RPMI7951 (cell line): Measurements from ENCODE around the gene MRTFA. TPM values are rescaled to one million over a fixed set of nuclear protein-coding genes. Genes with fewer than 3 reads are reported as not detected.
A peak's percentile ranks its signal among the peaks of the same experiment; 100 is the strongest.
"Not testable (repeated sequence)": the region's sequence is repeated elsewhere in the genome, so short reads cannot be mapped to it uniquely, and the experiment has no call there.

Experiments used
- DNase-seq: peaks from one replicate; pipeline ENCODE4 v3.0.0-alpha.2; 2012; ENCODE audit warnings: low read depth
- total RNA-seq: library from RNA; depleted of rRNA; stranded (reverse); fragments of >200 nt; shearing (Covaris generic); gene quantifications from 2 replicates; pipeline ENCODE4 v1.2.3, GENCODE V29; 2014

The MRTFA gene
- total RNA-seq, 1 experiment from 2014 or later: 14.9 TPM

DNA sequence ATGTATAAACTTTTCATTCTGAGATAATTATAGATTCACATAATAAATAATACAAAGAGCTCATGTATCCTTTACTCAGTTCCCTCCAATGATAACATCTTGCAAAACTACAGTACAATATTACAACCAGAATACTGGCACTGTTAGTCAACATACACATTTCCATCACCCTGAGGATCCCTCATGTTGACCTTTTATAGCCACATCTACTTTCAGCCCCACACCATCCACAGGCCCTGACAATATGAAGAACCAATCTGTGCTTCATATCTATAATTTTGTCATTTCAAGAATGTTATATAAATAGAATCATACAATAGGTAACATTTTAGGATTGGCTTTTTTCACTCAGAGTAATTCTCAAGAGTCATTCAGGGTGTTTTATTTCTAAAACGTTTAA, 115.5 kb downstream of the MRTFA start:
- no peak for DNase-seq

DNA sequence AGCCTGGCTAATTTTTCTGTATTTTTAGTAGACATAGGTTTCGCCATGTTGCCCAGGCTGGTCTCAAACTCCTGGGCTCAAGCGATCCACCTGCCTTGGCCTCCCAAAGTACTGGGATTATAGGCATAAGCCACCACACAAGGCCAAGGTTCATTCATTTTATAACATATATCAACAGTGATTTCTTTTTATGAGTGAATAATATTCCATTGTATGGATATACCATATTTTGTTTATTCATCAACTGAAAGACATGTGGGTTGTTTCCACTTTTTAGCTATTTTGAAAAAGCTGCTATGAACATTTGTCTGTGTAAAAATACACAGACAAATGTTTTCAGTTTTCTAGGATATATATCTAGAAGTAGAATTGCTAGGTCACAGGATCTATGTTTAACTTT, 116.0 kb downstream of the MRTFA start:
- DNase-seq: no peak

- no peak for DNase-seq
Observed at GRCh38 chr22:40519948-40520331, 116.6 kb downstream of the MRTFA start.

GRCh38 chr22:40519284-40519947, 117.1 kb downstream of the MRTFA start:
- DNase-seq: no peak

DNA sequence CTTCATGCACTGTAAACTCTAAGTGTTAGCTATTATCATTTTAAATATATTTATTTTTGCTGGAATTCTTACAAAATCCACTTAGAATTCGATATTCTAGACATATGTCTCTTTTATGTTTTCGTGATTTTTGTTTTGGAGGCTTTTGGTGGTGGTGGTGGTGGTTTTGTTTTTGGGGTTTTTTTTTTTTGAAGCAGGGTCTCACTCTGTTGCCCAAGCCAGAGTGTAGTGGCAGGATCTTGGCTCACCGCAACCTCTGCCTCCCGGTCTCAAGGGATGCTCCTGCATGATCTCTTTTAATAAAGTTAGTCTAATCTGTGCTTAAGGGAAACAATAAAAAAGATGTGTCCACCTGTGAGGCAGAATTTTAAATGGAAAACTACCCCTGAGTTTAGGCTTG, 117.7 kb downstream of the MRTFA start:
- no peak for DNase-seq

DNA sequence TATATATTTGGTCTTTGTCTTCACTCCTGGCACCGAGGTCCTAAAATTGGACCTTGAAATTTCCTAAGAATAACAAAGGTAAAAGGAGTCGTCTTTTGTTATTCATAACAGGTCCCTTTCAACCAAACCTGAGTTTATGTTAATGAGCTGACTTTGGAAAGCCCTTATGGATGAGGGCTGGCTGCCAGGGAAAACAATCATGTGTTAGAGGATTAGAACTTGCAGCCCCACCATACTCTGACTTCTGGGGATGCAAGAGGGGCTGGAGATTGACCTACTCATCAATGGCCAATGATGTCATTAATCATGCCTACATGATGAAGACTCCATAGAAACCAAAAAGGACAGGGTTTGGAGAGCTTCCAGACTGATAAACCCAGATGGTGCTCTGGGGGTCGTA, 118.9 kb downstream of the MRTFA start:
- no peak for DNase-seq

- DNase-seq: no peak
Observed at GRCh38 chr22:40516416-40516815, 120.1 kb downstream of the MRTFA start.

DNA sequence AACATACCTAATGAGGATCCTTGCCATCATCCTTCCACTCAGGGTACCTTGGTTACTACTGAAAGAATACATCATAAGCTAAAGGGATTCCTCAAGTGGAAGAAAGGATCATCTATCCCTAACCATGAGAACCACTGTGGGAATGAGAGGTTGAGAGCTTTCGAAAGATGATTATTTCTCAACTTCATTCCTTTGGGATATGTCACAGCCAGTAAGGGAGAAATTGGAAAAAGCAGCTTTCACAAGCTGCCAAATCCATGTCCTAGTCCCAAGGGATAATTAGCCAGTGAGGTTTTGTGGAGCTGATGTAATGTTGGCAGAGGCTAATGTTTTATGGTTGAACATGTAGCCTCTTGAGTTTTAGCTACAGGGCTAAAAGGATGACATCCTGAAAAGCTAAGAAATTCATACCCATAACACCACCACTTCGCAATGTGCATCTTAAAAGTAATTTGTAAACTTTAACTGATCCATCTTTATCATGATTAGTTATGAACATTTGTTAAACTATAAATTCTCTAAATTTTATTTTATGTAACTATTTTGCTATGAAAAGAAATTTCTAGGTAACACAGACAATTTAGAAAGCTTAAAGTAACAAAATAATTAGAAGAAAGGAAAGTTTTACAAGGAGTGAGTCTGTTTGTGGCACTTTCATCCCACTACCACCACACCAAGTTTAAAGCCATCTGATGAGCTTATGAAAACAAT, 123.9 kb downstream of the MRTFA start:
- peak; percentile 98 for DNase-seq

GRCh38 chr22:40511604-40512003, 124.9 kb downstream of the MRTFA start:
- no peak for DNase-seq

DNA sequence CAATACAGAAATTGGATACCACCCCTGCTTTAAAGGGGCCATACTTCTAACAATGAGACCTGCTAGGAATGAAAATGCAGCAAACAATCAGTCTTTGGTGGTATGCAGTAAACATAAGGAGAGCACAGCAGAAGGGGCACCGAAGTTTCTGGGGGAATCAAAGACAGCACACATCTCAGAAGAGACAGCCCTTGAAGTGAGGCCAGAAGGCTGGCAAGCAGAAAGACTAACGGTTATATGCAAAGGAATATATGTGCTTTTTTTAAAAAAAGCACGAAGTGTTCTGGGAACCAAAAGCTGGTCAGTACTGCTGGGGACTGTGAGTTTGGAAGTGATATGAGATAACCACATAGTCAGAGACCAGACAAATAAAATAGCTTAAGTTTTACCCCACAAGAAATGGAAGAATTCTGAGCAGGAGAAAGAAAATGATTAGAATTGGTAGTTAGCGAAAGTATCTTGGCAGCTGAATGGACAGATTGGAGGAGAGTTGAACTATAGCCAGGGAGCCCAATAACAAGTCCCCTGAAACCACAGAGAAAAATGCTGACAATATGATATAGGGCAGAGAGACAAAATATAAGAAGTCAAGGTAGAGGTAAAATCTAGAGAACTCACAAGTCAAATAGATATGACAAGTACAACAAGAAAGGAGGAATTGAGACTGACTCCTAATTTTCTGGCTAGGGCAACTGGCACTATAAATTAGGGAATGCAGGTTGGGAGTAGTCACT, 125.7 kb downstream of the MRTFA start:
- no peak for DNase-seq

DNA sequence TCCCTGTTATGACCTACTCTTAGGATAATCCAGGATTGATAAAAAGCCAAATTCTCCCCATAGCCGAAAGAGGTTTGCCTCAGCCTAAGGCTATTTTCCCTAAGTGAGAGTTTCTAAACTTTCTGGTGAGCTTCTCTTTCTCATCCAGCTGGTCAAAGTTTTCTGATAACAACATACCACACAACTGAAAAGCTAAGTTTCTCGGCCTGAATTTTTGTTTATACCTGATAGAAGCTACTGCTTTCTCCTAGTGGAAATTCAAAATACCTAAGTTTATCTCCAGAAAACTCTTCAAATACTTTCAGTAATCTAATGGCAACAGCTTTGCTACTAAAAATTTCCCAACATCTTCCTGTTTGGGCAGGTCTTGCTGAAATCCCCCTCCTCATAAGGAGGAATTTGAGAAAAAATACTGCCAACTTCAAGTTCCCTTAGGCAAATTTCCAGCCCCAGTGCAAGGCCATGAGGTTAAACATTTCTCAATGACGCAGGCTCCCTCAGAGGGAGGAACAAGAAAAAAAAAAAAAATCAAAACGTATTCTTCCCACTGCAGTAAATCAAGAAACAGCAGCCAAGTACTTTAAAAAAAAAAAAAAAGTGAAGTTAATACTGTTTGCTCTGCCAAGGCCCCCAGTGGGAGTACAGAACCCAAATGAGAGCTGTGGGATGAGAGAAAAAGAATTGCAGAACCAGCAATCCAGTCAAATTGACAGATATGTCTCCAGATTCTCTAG, 127.0 kb downstream of the MRTFA start:
- peak; percentile 80 for DNase-seq

GRCh38 chr22:40508046-40508445, 128.5 kb downstream of the MRTFA start:
- not testable (repeated sequence) for DNase-seq

DNA sequence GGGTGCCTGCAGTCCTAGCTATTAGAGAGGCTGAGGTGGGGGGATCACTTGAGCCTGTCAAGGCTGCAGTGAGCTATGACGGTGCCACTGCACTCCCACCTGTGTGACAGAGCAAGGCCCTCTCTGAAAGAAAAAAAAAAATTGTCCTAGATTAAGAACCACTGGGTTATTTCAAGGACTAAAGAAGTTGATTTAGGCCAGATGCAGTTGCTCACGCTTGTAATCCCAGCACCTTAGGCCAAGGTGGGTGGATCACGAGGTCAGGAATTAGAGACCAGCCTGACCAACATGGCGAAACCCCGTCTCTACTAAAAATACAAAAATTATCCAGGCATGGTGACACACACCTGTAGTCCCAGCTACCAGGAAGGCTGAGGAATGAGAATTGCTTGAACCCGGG, 129.0 kb downstream of the MRTFA start:
- DNase-seq: no peak

DNA sequence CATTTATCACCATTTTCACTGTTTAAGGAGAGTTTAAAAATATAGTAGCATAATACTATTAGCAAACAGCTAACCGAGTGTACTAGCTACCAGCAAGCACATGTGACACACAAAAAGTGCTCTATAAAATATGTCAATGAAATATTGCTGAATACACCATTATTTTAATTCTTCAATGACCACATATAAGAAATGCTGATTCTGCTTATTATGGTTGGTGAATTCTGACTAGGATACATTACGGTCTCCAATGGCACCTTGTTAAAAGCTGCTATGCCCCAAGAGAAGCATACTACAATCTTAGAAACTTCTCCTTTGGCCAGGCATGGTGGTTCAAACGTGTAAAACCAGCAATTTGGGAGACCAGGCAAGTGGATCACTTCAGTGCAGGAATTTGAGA, 129.8 kb downstream of the MRTFA start:
- DNase-seq: no peak

GRCh38 chr22:40504285-40505249, 132.0 kb downstream of the MRTFA start:
- DNase-seq: no peak

DNA sequence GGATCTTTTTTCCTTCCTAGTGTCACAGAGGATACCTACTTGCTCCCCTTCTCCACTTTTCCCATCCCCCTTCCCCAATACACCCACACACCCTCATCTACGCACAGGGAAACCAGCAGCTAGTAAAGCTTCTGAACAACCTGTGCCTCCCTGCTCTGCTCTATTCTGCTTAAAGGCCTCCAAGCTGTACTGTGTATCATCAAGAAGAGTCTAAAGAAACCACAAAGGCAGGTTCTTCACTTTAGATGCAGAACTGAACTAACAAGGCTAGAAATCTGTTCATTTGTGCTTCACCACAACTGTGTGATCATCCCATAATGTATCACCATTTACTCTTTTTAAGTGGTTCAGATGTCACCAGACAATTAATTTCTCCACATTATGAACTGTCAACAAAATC, 133.6 kb downstream of the MRTFA start:
- DNase-seq: no peak

DNA sequence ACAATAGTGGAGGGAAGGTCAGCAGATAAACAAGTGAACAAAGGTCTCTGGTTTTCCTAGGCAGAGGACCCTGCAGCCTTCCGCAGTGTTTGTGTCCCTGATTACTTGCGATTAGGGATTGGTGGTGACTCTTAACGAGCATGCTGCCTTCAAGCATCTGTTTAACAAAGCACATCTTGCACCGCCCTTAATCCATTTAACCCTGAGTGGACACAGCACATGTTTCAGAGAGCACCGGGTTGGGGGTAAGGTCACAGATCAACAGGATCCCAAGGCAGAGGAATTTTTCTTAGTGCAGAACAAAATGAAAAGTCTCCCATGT, 136.1 kb downstream of the MRTFA start:
- not testable (repeated sequence) for DNase-seq

GRCh38 chr22:40499209-40499623, 137.3 kb downstream of the MRTFA start:
- peak; percentile 97 for DNase-seq

DNA sequence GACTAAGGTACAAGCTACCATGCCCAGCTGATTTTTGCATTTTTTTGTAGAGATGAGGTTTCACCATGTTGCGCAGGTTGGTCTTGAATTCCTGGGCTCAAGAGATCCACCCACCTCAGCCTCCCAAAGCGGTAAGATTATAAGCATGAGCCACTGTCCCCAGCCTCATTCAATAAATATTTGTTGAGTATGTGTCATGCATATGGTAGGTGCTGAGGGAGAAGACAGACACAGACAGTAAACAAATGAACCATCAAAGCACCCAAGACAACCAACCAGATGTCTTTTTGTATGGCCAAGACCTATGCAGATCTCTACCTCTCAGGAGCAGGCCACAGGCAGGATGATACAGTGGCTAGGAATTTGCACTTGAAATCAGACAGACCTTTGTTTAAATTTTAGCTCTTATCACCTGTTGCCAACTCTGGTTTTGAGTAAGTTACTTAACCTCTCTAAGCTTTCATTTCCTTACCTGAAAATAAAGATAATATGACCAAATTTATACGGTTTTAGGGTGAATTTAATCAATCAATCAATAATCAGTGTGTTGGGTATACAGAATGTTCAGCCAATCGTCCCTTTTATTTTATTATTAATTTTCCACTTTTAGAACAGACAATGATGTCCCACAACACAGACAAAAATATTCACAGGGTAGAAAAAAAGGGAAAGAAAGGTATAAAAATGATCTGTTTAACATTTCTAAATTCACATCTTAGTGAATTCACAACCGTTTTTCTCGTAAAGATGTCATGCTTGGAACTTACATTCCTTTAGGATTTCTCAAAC, 137.9 kb downstream of the MRTFA start:
- peak; percentile 93 for DNase-seq

GRCh38 chr22:40493441-40493840, 143.1 kb downstream of the MRTFA start:
- no peak for DNase-seq
